Esophagus mucosa (tissue), 1 donor: Measurements from ENCODE around the gene INS. TPM values are rescaled to one million over a fixed set of nuclear protein-coding genes. Genes with fewer than 3 reads are reported as not detected.

ENCODE experiments used
- ATAC-seq: fragments of 200-7000 bp; cut with Tn5 transposase; one replicate; pipeline ENCODE4 v1.9.1; 2020
- total RNA-seq: library from RNA; stranded (reverse); gene quantifications from one replicate; pipeline ENCODE4 v1.2.4, GENCODE V29; 2023
- donor health status: DM: yes; HTN: yes; CAD: no.

INS gene
- not detected for total RNA-seq

DNA sequence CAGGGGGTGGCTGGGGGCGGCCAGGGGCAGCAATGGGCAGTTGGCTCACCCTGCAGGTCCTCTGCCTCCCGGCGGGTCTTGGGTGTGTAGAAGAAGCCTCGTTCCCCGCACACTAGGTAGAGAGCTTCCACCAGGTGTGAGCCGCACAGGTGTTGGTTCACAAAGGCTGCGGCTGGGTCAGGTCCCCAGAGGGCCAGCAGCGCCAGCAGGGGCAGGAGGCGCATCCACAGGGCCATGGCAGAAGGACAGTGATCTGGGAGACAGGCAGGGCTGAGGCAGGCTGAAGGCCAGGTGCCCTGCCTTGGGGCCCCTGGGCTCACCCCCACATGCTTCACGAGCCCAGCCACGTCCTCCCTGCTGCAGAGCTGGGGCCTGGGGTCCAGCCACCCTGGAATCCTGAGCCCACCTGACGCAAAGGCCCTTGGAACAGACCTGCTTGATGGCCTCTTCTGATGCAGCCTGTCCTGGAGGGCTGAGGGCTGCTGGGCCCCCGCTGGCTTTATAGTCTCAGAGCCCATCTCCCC, at the start of gene INS:
TSS of gene INS (minus strand) at position 474 of the 524 bp plus-strand sequence. CDS start at position 236, 238 bp downstream.
- ATAC-seq: no peak

DNA sequence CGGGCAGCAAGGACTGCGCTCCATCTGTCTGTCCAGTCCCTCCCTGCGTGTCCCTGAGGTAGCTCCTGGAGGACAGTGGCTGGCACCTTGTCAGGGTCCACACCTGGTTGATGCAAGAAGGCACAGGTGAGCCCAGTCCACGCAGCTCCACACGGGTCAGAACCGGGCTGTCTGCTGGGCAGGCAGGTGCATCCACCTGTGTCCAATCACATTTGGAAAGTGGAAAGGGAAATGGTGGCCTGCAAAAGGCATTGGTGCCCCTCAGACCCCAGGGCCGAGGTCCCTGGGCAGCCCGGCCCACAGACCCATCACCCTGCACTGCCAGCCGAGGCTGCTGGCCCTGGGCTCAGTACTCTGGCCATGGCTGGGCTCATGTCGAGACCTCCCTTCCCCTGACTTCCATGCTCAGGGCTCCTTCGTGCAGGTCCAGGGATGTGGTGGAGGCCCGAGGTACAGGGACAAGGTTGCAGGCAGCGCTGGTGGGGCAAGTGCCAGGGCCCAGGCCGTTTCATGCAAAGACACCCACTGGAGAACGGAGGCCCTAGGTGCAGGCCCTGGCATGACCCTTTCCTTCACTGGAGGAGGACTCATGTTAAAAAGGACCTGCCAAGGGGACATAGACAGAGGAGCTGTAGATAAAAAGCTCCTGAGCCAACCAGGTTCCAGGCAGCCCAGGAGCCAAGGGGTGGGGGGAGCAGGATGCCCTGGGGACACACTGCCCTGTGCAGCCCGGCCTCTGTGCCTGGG, 49.5 kb upstream of the INS start:
- ATAC-seq: no peak

DNA sequence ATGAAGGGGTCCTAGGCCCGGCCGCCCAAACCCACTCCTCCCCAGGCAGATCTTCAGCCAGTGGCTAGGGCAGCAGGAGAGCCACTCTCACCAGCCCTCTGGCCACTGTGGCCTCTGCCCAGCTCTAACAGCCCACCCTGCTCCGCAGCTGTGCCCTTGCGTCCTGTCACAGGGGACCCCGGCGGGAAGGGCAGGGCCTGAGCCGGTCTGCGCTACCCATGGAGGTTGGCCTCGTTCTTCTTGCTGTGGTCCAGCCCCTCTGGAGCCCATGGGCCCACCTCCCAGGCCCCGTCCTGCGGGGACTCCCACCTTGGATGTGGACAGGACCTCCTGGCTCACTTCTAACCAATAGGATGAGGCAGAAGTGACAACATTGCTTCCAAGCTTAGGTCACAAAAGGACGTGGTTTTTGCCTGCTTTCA, 48.9 kb upstream of the INS start:
- no peak for ATAC-seq

DNA sequence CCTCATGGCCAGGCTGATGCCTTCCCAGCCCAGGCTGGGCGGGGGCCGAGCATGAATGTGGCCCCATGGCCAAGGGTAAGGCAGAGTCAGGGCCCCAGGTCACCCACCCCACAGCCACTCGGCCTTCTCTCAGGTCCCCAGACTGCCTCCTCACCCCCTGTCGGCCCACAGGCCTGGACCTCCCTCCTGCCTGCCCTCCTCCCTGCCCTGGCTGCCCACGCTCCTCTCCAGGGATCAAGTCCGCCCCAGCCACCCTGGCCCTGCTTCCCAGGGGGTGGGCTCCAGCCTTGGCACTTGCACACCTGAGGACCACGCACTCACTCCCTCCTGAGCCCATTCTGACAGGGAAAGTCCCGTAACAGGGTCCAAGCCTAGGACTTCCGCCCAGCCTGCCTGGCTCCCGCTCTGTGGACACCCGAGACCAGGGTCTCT, 48.4 kb upstream of the INS start:
- no peak for ATAC-seq

DNA sequence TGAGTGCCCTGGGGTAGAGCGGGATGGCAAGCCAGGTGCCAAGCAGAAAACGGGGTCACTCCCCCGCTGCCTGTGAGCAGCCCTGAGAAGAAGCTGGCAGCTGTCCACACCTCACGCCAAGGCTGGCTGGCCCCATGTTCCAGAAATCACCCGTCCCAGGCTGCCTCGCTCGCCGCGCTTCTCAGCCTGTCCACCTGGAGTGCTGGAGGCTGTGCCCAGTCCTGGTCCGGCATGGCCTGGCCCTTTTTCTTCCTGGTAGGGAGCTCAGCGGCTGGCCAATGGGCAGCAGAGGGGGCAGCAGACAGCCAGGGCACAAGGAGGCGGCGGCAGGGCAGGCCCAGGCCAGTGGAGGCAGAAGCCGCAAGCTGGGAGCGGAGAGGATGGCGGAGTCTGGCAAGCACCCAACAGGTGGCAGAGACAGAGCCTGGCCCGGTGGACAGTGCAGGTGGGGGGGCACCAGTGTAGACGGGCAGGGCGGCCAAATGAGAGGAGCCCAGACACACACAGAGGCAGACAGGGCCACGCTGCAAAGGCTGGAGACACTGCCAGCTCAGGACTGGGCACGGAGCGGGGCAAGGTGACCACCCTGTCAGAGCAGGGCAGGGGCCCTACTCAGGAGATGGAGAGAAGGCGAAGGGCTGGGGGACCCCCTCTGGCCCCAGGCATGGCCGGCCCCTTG, 47.8 kb upstream of the INS start:
- ATAC-seq: peak; percentile 30

DNA sequence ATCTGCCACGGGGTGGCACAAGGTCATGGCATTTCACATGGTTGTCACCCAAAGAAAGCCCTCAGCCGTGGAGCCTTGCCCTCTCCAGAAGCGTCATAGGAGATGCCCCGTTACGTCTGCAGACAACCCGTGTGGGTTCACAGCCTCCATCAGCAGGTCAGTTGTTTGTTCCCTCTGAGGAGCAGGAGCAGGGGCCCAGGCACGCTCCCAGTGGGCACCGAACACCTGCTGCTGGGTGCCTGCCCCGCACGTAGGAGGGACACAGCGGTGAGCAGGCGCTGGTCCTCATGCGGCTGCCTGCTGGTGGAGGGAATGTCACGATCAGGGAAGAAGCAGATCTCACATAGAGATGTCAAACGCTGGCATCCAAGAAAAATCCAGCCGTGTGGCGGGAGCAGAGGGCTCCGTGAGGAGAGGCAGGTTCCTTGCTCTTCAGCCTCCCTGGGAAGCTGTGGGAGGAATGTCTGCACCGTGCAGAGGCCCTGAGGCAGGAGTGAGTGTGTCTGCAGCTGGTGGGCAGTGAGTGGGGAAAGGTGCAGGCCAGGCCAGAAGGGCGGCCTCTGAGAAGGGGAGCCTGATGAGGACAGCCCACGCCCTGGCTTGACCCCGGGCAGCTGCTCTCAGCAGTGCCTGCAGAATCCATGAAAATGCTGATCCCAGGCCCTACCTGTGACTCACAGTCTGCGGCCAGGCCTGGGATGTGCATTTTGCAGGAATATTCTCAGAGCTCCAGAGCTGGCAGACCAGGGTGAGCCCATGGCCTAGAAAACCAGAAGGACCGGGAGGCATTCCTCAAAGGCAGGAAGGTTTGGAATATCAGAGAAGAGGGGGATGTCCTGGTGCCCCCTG, 47.0 kb upstream of the INS start:
- ATAC-seq: no peak

DNA sequence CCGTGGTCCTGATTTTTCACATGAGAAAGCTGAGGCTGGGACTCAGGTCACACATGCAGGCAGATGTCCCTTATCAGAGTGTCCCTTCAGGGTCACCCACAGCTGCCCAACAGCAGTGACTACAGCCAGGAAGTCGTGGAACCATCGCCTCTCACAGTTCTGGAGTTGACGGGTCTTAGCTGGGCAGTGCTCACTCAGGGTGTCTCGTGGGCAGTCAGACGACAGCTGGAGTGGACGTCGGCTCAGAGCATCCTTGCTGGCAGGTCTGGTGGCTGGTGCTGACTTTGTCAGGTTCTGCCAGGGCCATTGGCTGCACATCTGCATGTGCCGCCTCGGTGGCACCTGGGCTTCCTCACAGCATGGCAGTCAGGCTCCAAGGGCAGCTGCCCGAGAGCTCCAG, 46.2 kb upstream of the INS start:
- no peak for ATAC-seq

DNA sequence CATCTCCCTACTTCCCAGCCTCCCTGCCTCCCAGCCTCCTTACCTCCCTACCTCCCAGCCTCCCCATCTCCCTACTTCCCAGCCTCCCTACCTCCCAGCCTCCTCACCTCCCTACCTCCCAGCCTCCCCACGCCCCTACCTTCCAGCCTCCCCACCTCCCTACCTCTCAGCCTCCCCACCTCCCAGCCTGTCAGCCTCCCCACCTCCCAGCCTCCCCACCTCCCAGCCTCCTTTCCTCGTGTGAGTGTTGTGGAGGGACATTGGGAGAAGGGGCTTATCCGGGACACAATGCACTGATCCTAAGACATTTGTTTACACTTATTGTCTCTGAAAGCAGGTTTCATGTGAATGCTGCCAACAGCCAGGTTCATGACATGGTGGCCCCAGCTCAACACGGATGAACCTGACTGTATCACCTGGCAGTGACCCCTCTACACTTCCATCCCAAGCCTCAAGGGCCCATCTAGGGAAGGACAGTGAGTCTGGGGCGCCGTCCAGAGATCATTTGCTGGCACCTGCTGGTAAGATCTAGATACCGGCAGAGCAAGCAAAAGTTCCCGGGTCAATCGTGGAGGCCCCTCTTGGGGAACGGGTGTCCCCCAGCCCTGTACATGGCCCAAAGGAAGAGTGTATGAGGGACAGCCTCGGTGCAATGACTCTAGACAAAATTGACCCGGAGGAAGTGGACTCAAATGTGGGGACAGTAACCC, 45.1 kb upstream of the INS start:
- no peak for ATAC-seq

DNA sequence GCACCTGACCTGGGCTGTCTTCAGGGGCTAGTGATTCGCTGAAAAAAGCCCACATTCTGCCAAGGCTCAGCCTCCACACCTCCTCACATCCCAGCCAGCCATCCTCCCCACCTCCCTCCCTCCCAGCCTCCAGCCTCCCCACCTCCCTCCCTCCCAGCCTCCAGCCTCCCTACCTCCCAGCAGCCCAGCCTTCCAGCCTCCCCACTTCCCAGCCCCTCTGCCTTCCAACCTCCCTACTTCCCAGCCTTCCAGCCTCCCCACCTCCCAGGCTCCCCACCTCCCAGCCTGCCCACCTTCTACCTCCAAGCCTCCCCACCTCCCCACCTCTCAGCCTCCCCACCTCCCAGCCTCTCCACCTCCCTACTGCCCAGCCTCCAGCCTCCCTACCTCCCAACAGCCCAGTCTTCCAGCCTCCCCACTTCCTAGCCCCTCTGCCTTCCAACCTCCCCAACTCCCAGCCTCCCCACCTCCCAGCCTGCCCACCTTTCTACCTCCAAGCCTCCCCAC, 44.3 kb upstream of the INS start:
- no peak for ATAC-seq

DNA sequence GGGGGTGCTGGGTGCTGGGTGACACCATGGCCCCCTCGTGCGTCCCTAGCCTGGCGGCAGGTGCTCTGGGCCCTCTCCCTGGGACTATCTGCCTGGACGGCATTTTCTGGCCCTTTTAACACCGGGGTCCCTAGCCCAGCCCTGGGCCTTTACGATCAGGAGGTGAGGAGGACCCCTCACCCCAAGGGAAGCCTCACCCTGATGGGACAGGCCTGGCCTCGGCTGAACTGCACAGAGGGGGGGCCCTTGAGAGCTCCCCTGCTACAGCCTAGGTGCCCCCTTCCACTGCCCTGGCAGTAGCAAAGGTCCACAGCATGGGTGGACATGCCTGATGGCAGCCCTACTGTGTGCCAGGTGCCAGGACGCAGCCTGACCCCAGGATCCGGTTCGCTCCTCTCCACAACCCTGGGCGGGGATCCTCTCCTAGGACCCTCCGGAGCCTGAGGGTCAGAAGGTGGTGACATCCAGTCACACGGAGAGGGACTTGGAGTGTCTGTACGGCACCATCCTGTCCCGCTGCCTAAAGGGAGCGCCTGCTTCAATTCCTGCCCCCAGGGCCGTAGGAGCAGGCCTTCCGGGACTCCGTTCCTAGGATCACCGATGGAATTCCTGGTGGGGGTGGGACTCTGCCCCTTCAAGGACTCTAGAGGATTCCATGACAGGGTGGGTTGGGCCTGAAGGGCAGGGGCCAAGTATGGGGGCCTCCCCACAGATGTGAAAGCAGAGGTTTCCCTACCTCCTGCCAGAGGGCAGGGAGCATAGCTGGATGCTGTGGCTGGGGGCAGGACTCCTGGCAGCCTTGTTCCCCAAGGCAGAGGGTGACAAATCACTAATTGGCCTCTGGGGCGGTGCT, 43.6 kb upstream of the INS start:
- ATAC-seq: no peak

DNA sequence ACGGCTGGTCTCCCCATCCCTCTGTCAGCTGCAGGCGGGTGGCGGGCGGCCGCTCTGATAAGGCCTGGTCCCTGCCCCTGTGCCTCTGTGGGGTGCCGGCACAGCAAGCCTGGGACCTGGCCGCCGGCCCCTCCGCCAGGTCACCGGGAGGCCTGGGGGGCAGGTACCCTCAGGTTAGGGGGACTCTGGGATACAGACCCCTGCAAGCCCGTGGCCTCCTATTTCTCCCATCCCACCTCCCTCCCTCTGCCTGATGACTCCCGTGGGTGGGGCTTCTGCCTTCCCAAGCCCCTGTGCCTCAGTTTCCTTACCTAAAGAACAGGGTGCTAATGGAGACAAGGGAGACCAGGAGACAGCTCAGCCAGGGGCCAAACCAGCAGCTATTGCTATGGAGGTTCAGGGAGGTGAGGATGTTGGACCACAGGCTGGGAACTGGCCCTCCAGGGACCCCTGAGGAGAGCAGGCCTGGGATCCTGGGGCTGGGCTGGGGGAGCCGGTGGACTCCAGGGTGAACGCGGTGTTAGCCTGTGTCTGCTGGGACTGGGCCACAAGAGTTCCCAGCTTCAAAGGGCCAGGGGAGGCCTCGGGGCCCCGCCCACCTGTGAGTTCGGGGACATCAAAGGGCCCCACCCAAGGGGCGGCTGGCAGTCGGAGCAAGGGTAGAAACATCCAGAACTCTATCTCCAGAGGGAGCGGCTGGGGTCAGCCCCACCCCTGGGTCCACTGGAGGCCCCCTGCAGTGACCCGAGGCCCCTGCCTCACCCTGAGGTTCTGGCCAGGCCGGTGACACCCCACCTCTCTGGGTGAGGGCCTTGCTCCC, 42.6 kb upstream of the INS start:
- ATAC-seq: no peak

DNA sequence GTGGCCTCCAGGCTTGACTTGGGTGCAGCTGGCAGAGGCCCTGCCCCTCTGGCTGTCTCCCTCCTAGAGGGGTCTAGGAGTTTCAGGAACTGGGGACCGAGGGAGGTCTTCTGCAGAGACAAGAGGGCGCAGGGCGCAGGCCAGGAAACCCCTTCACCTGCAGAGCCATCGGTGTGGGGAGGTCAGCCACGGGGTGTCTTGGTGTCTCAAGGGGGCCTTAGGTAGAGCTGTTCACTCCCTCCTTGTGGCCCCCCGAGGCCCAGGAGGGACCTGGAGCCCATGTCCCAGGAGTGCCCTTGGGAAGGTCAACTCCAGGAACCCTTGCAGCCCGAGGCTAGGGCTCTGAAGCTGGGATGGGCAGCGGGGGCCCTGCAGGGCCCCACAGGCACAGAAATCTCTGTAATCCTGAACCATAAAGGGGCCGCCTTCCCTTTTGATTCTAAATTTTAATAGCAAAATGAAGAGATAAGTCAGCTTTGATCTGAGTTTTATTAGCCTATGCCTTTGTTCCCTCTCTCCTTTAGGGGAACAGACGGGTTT, 42.0 kb upstream of the INS start:
- ATAC-seq: no peak

DNA sequence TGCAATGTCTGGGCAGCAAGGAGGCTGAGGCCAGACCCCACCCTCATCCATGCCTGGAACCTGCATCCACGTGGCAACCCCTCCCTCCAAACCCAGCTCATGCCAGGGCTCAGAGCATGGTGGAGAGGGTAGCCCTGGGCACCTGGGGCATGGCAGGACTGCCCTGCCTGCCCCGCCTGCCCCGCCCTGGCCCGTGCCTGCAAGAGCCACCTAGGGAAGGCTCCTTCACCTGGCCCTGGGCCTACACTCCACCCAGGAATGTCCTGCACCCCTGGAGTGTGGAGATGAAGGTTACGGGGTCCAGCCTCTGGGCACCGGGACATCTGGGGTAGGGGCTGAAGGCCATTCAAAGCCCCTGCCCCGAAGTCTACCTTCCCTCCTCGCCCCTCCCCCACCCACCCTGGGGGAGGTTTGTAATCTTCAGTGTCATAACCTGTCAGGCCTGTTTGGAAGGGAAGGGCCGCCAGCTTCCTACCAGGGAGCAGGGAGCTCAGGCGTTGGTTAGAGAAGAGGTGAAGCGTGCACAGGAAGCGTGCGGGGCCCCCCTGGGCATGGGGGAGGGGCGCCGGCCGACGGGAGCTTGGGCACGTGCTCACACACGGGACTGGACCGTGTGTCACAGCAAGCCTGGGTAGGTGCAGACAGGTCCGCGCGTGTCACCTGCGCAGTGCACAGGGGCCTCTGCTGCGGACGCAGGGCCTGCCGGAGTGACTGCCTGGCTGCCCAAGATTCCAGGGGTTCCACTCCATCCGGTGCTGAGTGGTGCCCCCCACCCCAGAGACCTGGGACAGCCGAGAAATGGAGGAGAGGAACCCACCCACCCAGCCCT, 41.3 kb upstream of the INS start:
- ATAC-seq: peak; percentile 94

DNA sequence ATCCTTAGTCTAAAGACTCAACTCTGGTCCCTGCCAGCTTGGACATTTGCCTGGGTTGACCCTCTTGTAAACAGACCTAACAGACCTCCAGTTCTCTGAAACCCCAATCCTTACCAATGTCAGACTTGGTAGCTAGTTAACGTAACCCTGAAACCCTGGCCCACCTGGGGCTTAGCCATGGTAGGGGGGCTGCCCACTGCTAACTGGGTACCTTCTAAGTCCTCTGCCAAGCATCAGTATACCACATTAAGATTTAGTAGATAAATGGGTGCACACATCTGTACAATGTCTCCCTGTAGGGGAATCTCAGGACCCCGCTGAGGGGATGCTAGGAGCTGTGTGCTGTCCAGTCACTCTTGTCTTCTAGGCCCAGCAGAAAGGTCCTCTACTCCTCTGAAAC, 40.5 kb upstream of the INS start:
- ATAC-seq: no peak

DNA sequence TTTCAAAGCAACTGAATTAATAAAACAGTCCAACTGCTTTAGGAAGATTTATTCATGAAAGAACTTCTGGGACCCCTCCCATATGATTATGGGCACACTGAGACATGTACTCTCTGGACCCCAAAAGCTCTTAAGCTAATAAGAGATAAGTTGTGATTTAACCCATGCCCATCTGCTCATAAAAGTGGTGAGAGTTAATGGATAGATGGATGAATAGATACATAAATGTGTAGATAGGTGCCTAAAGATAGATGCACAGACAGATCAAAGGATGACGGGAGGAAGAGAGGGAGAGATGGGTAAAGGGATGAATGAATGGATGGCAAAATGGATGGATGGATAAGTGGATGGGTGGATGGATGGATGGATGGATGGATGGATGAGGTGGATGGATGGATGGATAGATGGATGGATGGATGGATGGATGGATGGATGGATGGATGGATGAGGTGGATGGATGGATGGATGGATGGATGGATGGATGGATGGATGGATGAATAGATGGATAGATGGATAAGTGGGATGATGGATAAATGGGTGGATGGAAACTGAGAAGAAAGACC, 40.0 kb upstream of the INS start:
- no peak for ATAC-seq

DNA sequence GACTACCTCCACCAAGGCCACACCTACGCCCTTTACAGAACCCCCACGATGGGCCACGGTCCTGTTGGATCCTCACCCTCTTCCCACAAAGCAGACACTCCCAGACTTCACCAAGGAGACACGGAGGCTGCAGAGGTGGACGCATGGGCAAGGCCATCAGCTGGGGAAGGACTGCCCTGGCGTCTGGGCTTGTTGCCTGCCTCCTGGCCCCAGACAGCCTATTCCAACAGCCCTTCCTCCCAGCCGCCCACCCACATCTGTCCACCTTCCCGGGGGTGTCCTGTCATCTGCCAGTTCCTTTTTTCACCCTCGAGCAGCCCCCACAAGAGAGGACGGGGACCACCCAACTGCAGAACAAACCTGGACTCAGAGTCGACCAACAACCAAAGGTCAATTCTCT, 39.5 kb upstream of the INS start:
- ATAC-seq: no peak

DNA sequence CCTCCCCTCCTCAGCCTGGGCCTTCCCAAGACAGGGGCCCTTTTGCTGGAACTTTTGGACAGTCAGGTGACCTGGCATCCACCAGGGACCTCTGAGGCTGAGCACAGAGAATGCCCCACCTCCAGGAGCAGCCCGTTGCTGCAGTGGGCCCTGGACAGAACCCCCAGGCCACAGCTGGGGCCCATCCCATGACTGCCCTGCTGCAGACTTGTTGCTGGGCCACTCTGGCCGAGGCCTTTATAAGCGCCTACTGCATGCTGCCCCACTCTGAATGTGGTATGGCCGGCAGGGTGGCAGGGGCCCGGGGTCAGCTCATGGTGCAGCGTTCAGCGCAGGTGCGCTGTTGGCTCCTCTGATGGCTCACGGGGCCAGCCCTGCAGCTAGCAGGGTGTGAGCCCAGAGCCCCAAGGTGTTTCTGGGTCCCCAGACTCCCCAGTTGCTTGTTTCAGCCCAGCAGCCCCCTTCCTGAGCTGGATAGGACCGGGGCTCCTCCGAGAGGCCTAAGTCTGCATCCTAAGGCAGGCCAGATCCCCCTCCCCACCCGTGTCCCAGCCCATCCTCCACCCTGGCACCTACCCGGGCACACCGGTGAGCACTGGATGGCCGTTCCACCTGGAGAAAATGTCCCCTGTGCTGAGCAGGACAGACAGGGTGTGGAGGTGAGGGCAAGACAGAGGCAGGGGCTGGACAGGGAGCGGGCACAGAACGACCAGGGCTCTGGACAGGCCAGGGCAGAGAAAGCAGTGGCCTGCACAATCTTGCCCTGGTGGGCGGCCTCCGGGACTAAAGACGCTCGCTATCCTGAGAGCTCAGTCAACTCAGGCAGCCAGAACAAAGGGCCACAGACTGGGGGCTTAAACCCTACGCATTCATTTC, 38.7 kb upstream of the INS start:
- ATAC-seq: no peak
